ENCODE results near the gene PSMG4. TPM values are rescaled to one million over a fixed set of nuclear protein-coding genes. Genes with fewer than 3 reads are reported as not detected.

Gene PSMG4
- total RNA-seq, 1 experiment from 2014 or later, result 29.3 TPM

- Histone ChIP-seq H3K4me1 (ENCODE audit: insufficient read depth, low read length) (no peaks in the 10 kb centered on the region), H2BK5ac (ENCODE audit: insufficient read length, low read length) (no peak overlapping the region), H2BK12ac (ENCODE audit: insufficient read length, low read depth, low read length) (no peak overlapping the region), H3K9ac (ENCODE audit: extremely low read depth, insufficient read length, low read length) (no peak overlapping the region), H3K27ac (ENCODE audit: insufficient read length, low read depth, low read length) (no peak overlapping the region), H4K91ac (ENCODE audit: insufficient read length, low read depth, low read length) (no peak overlapping the region), H4K5ac (ENCODE audit: insufficient read length, low read depth, low read length) (no peak overlapping the region), H3K23ac (ENCODE audit: insufficient read length, low read depth, low read length) (no peak overlapping the region), H2BK20ac (ENCODE audit: low read depth, low read length, poor library complexity, severe bottlenecking) (no peak overlapping the region), H3K27me3 (ENCODE audit: insufficient read depth, low read length) (no peaks in the 10 kb centered on the region), H2BK15ac (ENCODE audit: low read depth, low read length) (no peak overlapping the region), H3K56ac (ENCODE audit: insufficient read length, low read depth, low read length) (no peak overlapping the region), H3K23me2 (ENCODE audit: insufficient read length, low read depth, low read length, poor library complexity, severe bottlenecking) (no peaks in the 10 kb centered on the region), H4K8ac (replicated peaks; ENCODE audit: insufficient read length, low read depth, low read length) (no peak overlapping the region), H3K9me3 (ENCODE audit: control insufficient read depth, low read depth, low read length) (no peaks in the 10 kb centered on the region), H3K18ac (ENCODE audit: insufficient read length, low read depth, low read length) (no peak overlapping the region), H2BK120ac (ENCODE audit: low read depth, low read length, poor library complexity, severe bottlenecking) (no peak overlapping the region), H3K79me1 (ENCODE audit: insufficient read depth, low read depth, low read length, poor library complexity, severe bottlenecking) (no peaks in the 10 kb centered on the region), H4K20me1 (ENCODE audit: control insufficient read depth, insufficient read depth, insufficient read length) (no peaks in the 10 kb centered on the region), H3K14ac (ENCODE audit: insufficient read depth, low read length) (no peak overlapping the region), H3T11ph (ENCODE audit: low read length) (no peak overlapping the region), H3K4ac (ENCODE audit: low read depth, low read length) (no peak overlapping the region), H3K79me2 (ENCODE audit: insufficient read depth, low read length) (peaks cover 2% of the 10 kb centered on the region; the same call in 1 of the 2 replicates), H2AK5ac (ENCODE audit: insufficient read length, low read length) (no peak overlapping the region), H3K4me2 (ENCODE audit: insufficient read depth, insufficient read length, low read length) (no peak overlapping the region), H2AFZ (ENCODE audit: low read length) (no peak overlapping the region)
- H3K4me3 Mint-ChIP-seq, result no peak overlapping the region
- no CpG with 5 or more reads among the region's 15 CpGs for WGBS (ENCODE audit: extremely low coverage, insufficient read length, low lambda C conversion rate)
- no peak overlapping the region for H3K27ac Mint-ChIP-seq
- TF ChIP-seq CTCF (conservative IDR thresholded peaks at IDR 0.05), result no peak
- no peaks in the 10 kb centered on the region for H3K9me3 Mint-ChIP-seq
- H3K36me3 Mint-ChIP-seq (ENCODE audit: insufficient read depth in 1 of 3, low read depth in 3 of 3), result peaks cover 37 to 67% (median 64%) of the 10 kb centered on the region in 3 experiments; a peak in 6 of 7 replicates
- DNase-seq, result no peak
- H3K4me1 Mint-ChIP-seq, result peaks cover 6 to 9% of the 10 kb centered on the region in 2 experiments; a peak in 2 of 4 replicates
- H3K27me3 Mint-ChIP-seq (ENCODE audit: low read depth), result no peaks in the 10 kb centered on the region
Observed at GRCh38 chr6:3270258-3270657, 11.5 kb downstream of the PSMG4 start.
